Activated gamma-delta T cell (primary cell): Measurements from ENCODE around the gene NEGR1.

Experiments used
- DNase-seq: peaks from one replicate; lab custom pipeline; 2025; lab: John Stamatoyannopoulos, UW

The NEGR1 gene

GRCh38 chr1:71630073-71630472 is 652.3 kb downstream of the NEGR1 start:
- no peak for DNase-seq

DNA sequence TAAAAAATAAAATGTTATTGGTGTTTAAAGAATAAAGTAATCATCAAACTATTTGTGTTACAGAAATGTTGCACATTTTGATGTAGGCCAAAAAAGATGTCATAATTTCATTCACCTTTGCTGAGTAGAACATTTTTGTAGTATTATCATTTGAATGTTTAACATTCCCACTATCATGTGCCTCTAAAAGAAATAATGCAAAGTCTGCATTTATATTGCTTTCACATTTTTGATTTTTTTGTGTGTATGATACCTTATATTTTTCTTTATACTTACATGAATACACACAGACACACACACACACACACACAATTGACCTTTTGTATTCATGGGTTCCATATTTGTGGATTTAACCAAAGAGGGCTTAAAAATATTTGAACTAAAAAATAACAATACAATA is 657.3 kb downstream of the NEGR1 start:
- no peak for DNase-seq

DNA sequence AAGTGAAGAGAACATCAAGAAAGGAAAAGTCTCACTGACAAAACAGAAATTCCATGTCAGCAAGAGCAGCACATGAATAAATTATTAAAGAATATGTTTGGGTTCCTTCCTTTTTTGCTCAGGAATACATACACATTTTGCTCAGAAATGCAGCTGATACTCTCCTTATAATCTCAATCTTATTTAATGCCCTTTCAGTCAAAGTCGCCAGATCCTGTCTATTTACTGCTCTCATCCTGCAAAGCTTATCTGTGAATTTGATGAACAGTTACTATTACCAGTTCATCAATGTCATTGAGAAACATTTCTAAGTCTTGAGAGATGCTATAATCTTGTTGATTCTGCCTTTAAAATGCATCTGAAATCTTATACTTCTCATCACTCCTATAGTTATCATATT is 658.5 kb downstream of the NEGR1 start:
- DNase-seq, result no peak

DNA sequence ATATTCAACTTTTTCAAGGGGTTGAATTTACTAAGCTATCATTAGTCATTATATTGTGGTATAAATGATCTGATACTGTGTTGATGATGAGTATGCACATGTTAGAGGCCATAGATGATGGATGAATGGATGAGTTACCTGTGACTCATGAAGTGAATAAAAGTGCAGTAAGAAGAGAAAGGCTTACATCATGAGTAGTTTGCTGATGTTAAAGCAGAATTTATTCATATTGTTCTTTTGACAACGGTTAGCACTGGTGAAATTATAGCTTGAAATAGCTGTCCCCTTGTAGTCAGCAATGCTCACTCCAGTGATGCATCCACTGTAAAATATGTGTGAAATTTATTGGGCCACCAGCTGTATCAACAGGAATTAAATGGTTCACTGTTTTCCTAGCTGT is 660.6 kb downstream of the NEGR1 start:
- no peak for DNase-seq

DNA sequence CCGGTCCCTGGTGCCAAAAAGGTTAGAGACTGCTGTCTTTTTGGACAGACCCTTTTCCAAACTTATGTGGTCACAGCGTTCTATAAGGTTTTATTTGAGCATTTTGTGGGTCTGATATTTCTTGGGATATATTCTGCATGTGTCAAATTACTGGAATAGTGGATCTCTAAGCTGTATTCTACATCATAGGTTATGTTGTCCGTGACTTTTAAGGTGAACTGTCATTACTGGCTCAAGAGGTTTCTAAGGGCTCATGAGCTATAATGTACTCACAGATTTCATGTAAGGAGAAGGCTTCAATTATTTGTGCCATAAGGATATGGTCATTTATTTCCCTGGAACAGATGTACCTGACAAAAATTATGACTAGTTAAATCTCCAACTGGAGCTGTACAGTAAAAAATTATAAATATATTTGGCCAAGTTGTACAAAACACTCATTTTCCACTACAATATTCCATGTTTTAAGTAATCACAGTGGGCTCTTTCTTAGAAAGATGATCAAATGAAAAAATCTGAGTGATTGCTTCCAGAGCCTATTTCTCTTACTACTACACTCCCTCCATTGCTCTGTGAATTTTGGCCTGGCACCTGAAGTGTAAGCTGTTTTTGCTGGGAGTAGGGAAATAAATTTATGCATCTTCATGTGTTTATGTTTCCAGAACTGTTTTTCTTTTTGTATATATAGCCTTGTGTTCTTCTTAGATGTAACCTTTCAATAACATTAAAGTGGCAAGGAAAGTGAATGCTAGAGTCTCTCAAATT is 663.4 kb downstream of the NEGR1 start:
- no peak for DNase-seq

GRCh38 chr1:71618191-71618590 is 664.1 kb downstream of the NEGR1 start:
- DNase-seq, result no peak

- DNase-seq, result no peak
Observed at GRCh38 chr1:71610476-71610875, 671.9 kb downstream of the NEGR1 start.

DNA sequence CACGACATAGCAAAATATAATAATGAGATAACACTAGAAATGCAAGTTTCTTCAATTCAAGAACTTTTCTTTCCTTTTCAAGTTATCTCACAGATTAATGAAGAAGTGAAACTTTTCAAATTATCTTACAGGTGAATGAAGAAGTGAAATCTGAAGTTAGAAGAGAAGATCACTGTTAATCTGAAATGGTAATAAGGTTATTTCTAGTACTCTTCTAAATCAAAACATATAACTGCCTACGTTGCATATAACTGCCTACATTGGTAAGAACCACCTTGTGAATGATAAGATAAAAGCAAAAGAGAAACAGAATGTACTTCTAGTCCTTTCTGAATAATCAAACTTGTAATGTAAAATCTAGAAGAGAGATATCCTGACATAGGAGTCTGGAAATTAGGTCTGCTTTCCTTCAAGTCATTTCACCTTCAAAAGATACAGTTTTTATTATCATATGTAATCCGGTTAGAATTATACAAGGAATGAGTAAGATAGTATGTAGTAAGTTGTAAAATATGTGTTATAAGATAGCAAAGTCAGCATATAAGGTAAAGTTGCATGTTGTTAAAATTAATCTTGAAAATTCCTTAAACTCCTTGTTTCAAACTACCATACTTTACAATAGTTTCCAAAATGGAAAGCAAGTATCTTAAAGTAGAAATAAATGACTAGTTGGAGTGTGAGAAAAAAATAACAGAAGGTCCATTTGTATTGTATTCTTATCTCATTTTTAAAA is 679.1 kb downstream of the NEGR1 start:
- DNase-seq, result no peak

- DNase-seq, result no peak
Observed at GRCh38 chr1:71600023-71600422, 682.3 kb downstream of the NEGR1 start.

GRCh38 chr1:71599306-71599705 is 683.0 kb downstream of the NEGR1 start:
- no peak for DNase-seq

- no peak for DNase-seq
Observed at GRCh38 chr1:71593523-71593922, 688.8 kb downstream of the NEGR1 start.

GRCh38 chr1:71592646-71593274 is 689.6 kb downstream of the NEGR1 start:
- no peak for DNase-seq

- no peak for DNase-seq
Observed at GRCh38 chr1:71589005-71589404, 693.3 kb downstream of the NEGR1 start.

GRCh38 chr1:71587961-71588360 is 694.4 kb downstream of the NEGR1 start:
- DNase-seq, result no peak

GRCh38 chr1:71586030-71586429 is 696.3 kb downstream of the NEGR1 start:
- DNase-seq, result no peak

DNA sequence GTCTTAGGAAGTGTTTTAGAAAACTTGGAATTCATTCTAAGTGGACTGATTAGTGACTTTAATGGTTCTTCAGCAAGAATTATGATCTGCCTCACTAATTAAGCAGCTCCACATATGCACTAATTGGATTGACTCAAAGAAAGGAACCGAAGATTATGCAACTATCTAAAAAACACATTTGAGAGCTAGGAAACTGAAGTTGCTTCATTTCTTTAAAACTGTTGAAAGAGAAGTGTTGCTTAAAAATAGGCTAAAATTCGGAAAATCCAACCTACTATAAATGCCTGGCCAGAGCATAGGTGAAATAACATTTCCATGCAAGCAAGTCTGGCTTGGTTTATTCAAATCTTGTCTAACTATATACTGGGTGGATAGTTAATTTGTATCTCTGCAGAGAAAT is 698.6 kb downstream of the NEGR1 start:
- DNase-seq, result no peak

- no peak for DNase-seq
Observed at GRCh38 chr1:71582673-71583072, 699.7 kb downstream of the NEGR1 start.

GRCh38 chr1:71577451-71578131 is 704.7 kb downstream of the NEGR1 start:
- DNase-seq, result no peak

DNA sequence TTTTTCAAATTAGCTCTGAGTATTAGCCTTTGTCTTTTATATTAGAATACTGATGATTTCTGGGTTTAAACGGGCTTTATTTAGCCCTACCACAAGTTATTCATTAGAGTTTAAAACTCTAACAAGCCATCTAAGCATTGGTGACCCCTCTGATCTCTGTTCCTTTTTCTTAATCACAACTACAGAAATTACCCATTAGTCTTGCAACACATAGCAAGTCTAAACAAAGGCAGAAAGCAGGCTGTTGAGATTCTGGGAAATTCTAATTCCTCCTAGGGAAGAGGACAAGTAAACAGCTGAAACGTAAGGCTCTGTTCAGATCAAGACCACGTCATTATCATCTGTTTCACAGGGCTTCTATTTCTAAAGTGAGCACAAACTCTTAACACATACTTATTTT is 710.3 kb downstream of the NEGR1 start:
- no peak for DNase-seq

GRCh38 chr1:71566413-71566812 is 715.9 kb downstream of the NEGR1 start:
- DNase-seq, result no peak

GRCh38 chr1:71565831-71566230 is 716.5 kb downstream of the NEGR1 start:
- DNase-seq, result no peak

GRCh38 chr1:71565262-71565661 is 717.1 kb downstream of the NEGR1 start:
- no peak for DNase-seq

GRCh38 chr1:71562298-71562697 is 720.0 kb downstream of the NEGR1 start:
- DNase-seq, result no peak
